ENCODE measurements around the gene OR4K15.

Gene OR4K15

GRCh38 chr14:20019257-20019865, 44.0 kb downstream of the OR4K15 start, which contains the start of gene OR4K14:
Gene OR4K14, minus strand, starts transcription at chr14:20019307. Its CDS starts 4,114 bp downstream, at chr14:20015193.
- Histone ChIP-seq H3K27me3 (ENCODE audit: control insufficient read depth, insufficient read depth, low read length) (no peaks in the 10 kb centered on the region), H3K9ac (ENCODE audit: low read length) (no peak within 1 kb of the TSS), H3K9me3 (ENCODE audit: control insufficient read depth, insufficient read depth, low read depth, low read length) (peaks cover 17% of the 10 kb centered on the region; the same call in 1 of the 2 replicates), H3K27ac (ENCODE audit: low read depth, low read length) (no peak within 1 kb of the TSS), H3K36me3 (ENCODE audit: control insufficient read depth, insufficient read depth, low read length) (no peaks in the 10 kb centered on the region), H3K4me1 (ENCODE audit: control insufficient read depth, insufficient read depth, low read length) (no peaks in the 10 kb centered on the region), H3K4me3 (ENCODE audit: low read depth, low read length) (no peak within 1 kb of the TSS)
